Activated T-cell treated with anti-CD3 and anti-CD28 coated beads, Interleukin-2, amount 50 U/mL, for 4 hours (primary cell): ENCODE data around the gene IFNA7. TPM values are rescaled to one million over a fixed set of nuclear protein-coding genes. Genes with fewer than 3 reads are reported as not detected.

Experiments used
- ATAC-seq, 2 donors: fragments of 200-7000 bp; cut with Tn5 transposase; one replicate each; pipeline ENCODE4 v1.10.0; 2021
- DNase-seq: peaks from one replicate; pipeline ENCODE4 v3.0.0-alpha.2; 2020
- H3K27me3 Mint-ChIP-seq: one replicate; pipeline ENCODE4 v1.8.0; 2021; ENCODE audit warnings: low read depth, mixed read lengths
- H3K36me3 Mint-ChIP-seq: one replicate; pipeline ENCODE4 v1.8.0; 2022; ENCODE audit warnings: mixed read lengths; ENCODE audit not compliant: insufficient read depth
- H3K4me1 Mint-ChIP-seq: one replicate; pipeline ENCODE4 v1.8.0; 2021; ENCODE audit warnings: low read depth, mixed read lengths
- H3K4me3 Mint-ChIP-seq: one replicate; pipeline ENCODE4 v1.8.0; 2021; ENCODE audit warnings: mild to moderate bottlenecking, moderate library complexity, mixed read lengths
- H3K9me3 Mint-ChIP-seq: one replicate; pipeline ENCODE4 v1.8.0; 2021; ENCODE audit warnings: mixed read lengths
- total RNA-seq, 3 donors: library from RNA; stranded (reverse); gene quantifications; one replicate each; pipeline ENCODE4 v1.2.1, GENCODE V29; 2021

The IFNA7 gene
- total RNA-seq, 3 donors from 2014 or later, result not detected

DNA sequence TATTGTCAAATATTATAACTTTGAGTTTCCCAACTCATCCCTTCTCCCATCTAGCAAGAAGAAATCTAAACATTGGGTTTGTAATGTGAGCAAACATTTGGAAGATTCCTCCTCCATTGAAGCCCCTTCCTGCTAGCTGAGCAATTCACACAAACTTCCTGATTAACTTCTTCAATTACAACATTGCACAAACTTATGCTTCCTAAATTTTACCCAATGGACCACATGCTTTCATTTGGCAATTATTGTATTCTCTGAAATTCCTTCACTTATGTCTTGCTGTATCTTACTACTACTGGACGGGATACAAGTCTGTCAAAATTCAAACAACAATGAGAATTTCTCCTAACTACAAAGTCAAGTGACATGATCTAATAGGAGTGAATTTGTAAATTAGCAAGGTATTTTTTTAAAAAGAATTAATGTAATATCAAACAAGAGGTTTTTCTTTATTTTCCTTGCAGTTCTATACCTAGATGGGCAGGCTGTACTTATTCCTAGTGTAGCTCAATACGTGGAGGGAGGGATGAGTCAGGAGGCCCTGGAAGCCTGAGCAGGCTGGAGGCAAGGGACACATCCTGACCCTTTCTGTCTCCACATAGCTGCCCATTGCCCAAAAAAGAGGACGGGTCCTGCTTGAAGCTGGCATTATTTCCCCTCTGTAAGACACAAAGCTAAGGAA is 48.5 kb downstream of the IFNA7 start:
- Mint-ChIP-seq H3K9me3 (peaks cover 10% of the 10 kb centered on the region), H3K36me3 (no peaks in the 10 kb centered on the region), H3K27me3 (no peaks in the 10 kb centered on the region), H3K4me3 (no peak overlapping the region), H3K4me1 (peaks cover 5% of the 10 kb centered on the region)
- ATAC-seq (no peak), DNase-seq (no peak)

Other genes with a start within 250 kb of the IFNA7 start
- gene HACD4, start 170.6 kb downstream of the IFNA7 start, total RNA-seq, result 1 to 10 TPM; 1.2 to 1.4 (median 1.2) TPM
- not detected for gene IFNB1, start 124.3 kb downstream of the IFNA7 start, total RNA-seq
- not detected for gene IFNW1, start 60.4 kb downstream of the IFNA7 start, total RNA-seq
- gene IFNA21, start 35.5 kb downstream of the IFNA7 start, total RNA-seq, result not detected
- not detected for gene IFNA4, start 14.6 kb downstream of the IFNA7 start, total RNA-seq
- gene IFNA10, start 4.9 kb upstream of the IFNA7 start, total RNA-seq, result not detected
- not detected for gene IFNA16, start 15.1 kb upstream of the IFNA7 start, total RNA-seq
- not detected for gene IFNA17, start 26.0 kb upstream of the IFNA7 start, total RNA-seq
- not detected for gene IFNA14, start 37.8 kb upstream of the IFNA7 start, total RNA-seq
- gene IFNA5, start 103.1 kb upstream of the IFNA7 start, total RNA-seq, result not detected
- 10 to 100 TPM; 11.8 to 13.5 (median 12.9) TPM for gene KLHL9, start 133.2 kb upstream of the IFNA7 start, total RNA-seq
- gene IFNA6, start 148.7 kb upstream of the IFNA7 start, total RNA-seq, result not detected
- not detected for gene IFNA13, start 165.9 kb upstream of the IFNA7 start, total RNA-seq
- gene IFNA2, start 183.2 kb upstream of the IFNA7 start, total RNA-seq, result not detected
- gene IFNA8, start 206.9 kb upstream of the IFNA7 start, total RNA-seq, result not detected
- not detected for gene IFNA1, start 238.2 kb upstream of the IFNA7 start, total RNA-seq